ENCODE measurements around the gene KNDC1. TPM values are rescaled to one million over a fixed set of nuclear protein-coding genes. Genes with fewer than 3 reads are reported as not detected.

KNDC1 gene
- total and polyA plus RNA-seq, 2 donors (not counting 1 experiment from before 2014, with no cell fraction given) = 0.17 to 0.45 TPM

- Histone ChIP-seq H3K9me3 (ENCODE audit: control extremely low read depth in 1 of 3, control insufficient read depth in 2 of 3, insufficient read depth in 1 of 3, low read length in 2 of 3) (peaks cover 0 to 7% (median 0%) of the 10 kb centered on the region in 3 donors), H3K36me3 (replicated peaks in 1 of 2; ENCODE audit: control extremely low read depth in 1 of 2, control insufficient read depth in 1 of 2, extremely low read depth in 1 of 2, insufficient read depth in 2 of 2, low read length in 1 of 2) (no peaks in the 10 kb centered on the region), H3K27ac (ENCODE audit: low read length in 2 of 2) (no peak overlapping the region), H3K4me1 (ENCODE audit: control insufficient read depth in 2 of 2, insufficient read depth in 2 of 2, low read length in 2 of 2) (no peaks in the 10 kb centered on the region), H3K9ac (ENCODE audit: low read length) (no peak overlapping the region), H3K4me2 (replicated peaks; ENCODE audit: low read depth, low read length, poor library complexity, severe bottlenecking) (no peak overlapping the region), H3K4me3 (ENCODE audit: control extremely low read depth in 1 of 5, extremely low read depth in 1 of 5, insufficient read depth in 1 of 5, low read depth in 2 of 5, low read length in 4 of 5) (no peak overlapping the region), H3K27me3 (replicated peaks in 1 of 4; ENCODE audit: control extremely low read depth in 1 of 4, control insufficient read depth in 3 of 4, insufficient read depth in 4 of 4, low read length in 3 of 4) (no peaks in the 10 kb centered on the region), H3K79me2 (ENCODE audit: control insufficient read depth, insufficient read depth, low read length) (no peaks in the 10 kb centered on the region), H4K20me1 (ENCODE audit: control insufficient read depth, insufficient read depth, low read length, poor library complexity, severe bottlenecking) (no peaks in the 10 kb centered on the region), H2AFZ (ENCODE audit: insufficient read depth, low read depth, low read length, poor library complexity, severe bottlenecking) (no peak overlapping the region)
- ATAC-seq (ENCODE audit: low read depth) = no peak
- intact Hi-C loops (cut with micrococcal nuclease) = no loop called here
- Mint-ChIP-seq H3K4me1 (no peaks in the 10 kb centered on the region), H3K27me3 (peaks cover 14% of the 10 kb centered on the region), H3K4me3 (no peak overlapping the region), H3K27ac (no peak overlapping the region), H3K9me3 (ENCODE audit: insufficient read depth) (no peaks in the 10 kb centered on the region)
- CTCF ChIA-PET = no interaction called here
- 77% methylated on average over 20 of the region's 20 CpGs for WGBS (ENCODE audit: insufficient coverage)
- TF ChIP-seq EZH2 (IDR thresholded peaks at IDR 0.05; ENCODE audit: borderline replicate concordance, insufficient read depth, low read depth, low read length, poor library complexity, severe bottlenecking) (no peak), CTCF (IDR thresholded peaks at IDR 0.05) (no peak)
- POLR2A ChIA-PET = no interaction called here
- DNase-seq = no peak
Observed at GRCh38 chr10:133212853-133213494, 53.0 kb downstream of the KNDC1 start.

GRCh38 chr10:133213641-133214467 is 53.8 kb downstream of the KNDC1 start:
- Mint-ChIP-seq H3K9me3 (ENCODE audit: insufficient read depth) (no peaks in the 10 kb centered on the region), H3K27ac (no peak overlapping the region), H3K27me3 (peaks cover 17% of the 10 kb centered on the region), H3K4me1 (no peaks in the 10 kb centered on the region), H3K4me3 (no peak overlapping the region)
- intact Hi-C loops (cut with micrococcal nuclease) = no loop called here
- Histone ChIP-seq H3K79me2 (ENCODE audit: control insufficient read depth, insufficient read depth, low read length) (no peaks in the 10 kb centered on the region), H3K4me3 (ENCODE audit: control extremely low read depth in 1 of 5, extremely low read depth in 1 of 5, insufficient read depth in 1 of 5, low read depth in 2 of 5, low read length in 4 of 5) (no peak overlapping the region), H3K4me2 (replicated peaks; ENCODE audit: low read depth, low read length, poor library complexity, severe bottlenecking) (no peak overlapping the region), H3K9me3 (ENCODE audit: control extremely low read depth in 1 of 3, control insufficient read depth in 2 of 3, insufficient read depth in 1 of 3, low read length in 2 of 3) (peaks cover 0 to 5% (median 0%) of the 10 kb centered on the region in 3 donors), H3K9ac (ENCODE audit: low read length) (no peak overlapping the region), H3K4me1 (ENCODE audit: control insufficient read depth in 2 of 2, insufficient read depth in 2 of 2, low read length in 2 of 2) (no peaks in the 10 kb centered on the region), H4K20me1 (ENCODE audit: control insufficient read depth, insufficient read depth, low read length, poor library complexity, severe bottlenecking) (no peaks in the 10 kb centered on the region), H3K27ac (ENCODE audit: low read length in 2 of 2) (no peak overlapping the region), H2AFZ (ENCODE audit: insufficient read depth, low read depth, low read length, poor library complexity, severe bottlenecking) (no peak overlapping the region), H3K27me3 (replicated peaks in 1 of 4; ENCODE audit: control extremely low read depth in 1 of 4, control insufficient read depth in 3 of 4, insufficient read depth in 4 of 4, low read length in 3 of 4) (peaks cover 0 to 2% (median 0%) of the 10 kb centered on the region in 4 experiments), H3K36me3 (replicated peaks in 1 of 2; ENCODE audit: control extremely low read depth in 1 of 2, control insufficient read depth in 1 of 2, extremely low read depth in 1 of 2, insufficient read depth in 2 of 2, low read length in 1 of 2) (no peaks in the 10 kb centered on the region)
- CTCF ChIA-PET = no interaction called here
- TF ChIP-seq CTCF (IDR thresholded peaks at IDR 0.05) (no peak), EZH2 (IDR thresholded peaks at IDR 0.05; ENCODE audit: borderline replicate concordance, insufficient read depth, low read depth, low read length, poor library complexity, severe bottlenecking) (no peak)
- 87% methylated on average over 31 of the region's 32 CpGs for WGBS (ENCODE audit: insufficient coverage)
- no peak for ATAC-seq (ENCODE audit: low read depth)
- POLR2A ChIA-PET = no interaction called here
- DNase-seq = no peak
